Measurements from ENCODE around the gene TRIM10.
"Not testable (repeated sequence)": the region's sequence is repeated elsewhere in the genome, so short reads cannot be mapped to it uniquely, and the experiment has no call there.

Gene TRIM10

GRCh38 chr6:30127238-30128093 lies 33.5 kb downstream of the TRIM10 start:
- no peak for DNase-seq

- DNase-seq: no peak
Observed at GRCh38 chr6:30122515-30122914, 38.5 kb downstream of the TRIM10 start.

GRCh38 chr6:30121446-30122366 lies 39.3 kb downstream of the TRIM10 start:
- DNase-seq: no peak

GRCh38 chr6:30118691-30119090 lies 42.3 kb downstream of the TRIM10 start:
- not testable (repeated sequence) for DNase-seq

GRCh38 chr6:30116724-30117123 lies 44.3 kb downstream of the TRIM10 start:
- no peak for DNase-seq

- no peak for DNase-seq
Observed at GRCh38 chr6:30113841-30114240, 47.2 kb downstream of the TRIM10 start.

GRCh38 chr6:30113003-30113759 lies 47.8 kb downstream of the TRIM10 start, which contains the start of gene TRIM31:
Gene TRIM31, minus strand, starts transcription at chr6:30113090. Its CDS starts 285 bp downstream, at chr6:30112805.
- no peak for DNase-seq

GRCh38 chr6:30112402-30112994 lies 48.5 kb downstream of the TRIM10 start:
- DNase-seq: no peak

- DNase-seq: no peak
Observed at GRCh38 chr6:30111266-30111856, 49.6 kb downstream of the TRIM10 start.

- DNase-seq: no peak
Observed at GRCh38 chr6:30104661-30105060, 56.4 kb downstream of the TRIM10 start.

GRCh38 chr6:30103872-30104179 lies 57.2 kb downstream of the TRIM10 start:
- DNase-seq: no peak

GRCh38 chr6:30102970-30103871 lies 57.8 kb downstream of the TRIM10 start:
- peak; percentile 52 for DNase-seq

GRCh38 chr6:30102414-30102969 lies 58.5 kb downstream of the TRIM10 start:
- no peak for DNase-seq

Data from NCI-H2171 (cell line).